Left ventricle myocardium inferior (tissue), 1 donor: ENCODE results near the gene SUSD4. TPM values are rescaled to one million over a fixed set of nuclear protein-coding genes. Genes with fewer than 3 reads are reported as not detected.

Source experiments
- DNase-seq: peaks from one replicate; pipeline ENCODE4 v3.0.0-alpha.2; 2020
- H3K27ac ChIP-seq: fragments of 200-600 bp; replicated peaks from 2 replicates; pipeline ENCODE4 v1.8.0; 2021
- H3K27me3 ChIP-seq: fragments of 200-600 bp; 2 replicates; pipeline ENCODE4 v1.8.0; 2021; ENCODE audit warnings: low read depth
- H3K36me3 ChIP-seq: fragments of 200-600 bp; 2 replicates; pipeline ENCODE4 v1.8.0; 2021
- H3K4me1 ChIP-seq: fragments of 200-600 bp; 2 replicates; pipeline ENCODE4 v1.8.0; 2021
- H3K4me3 ChIP-seq: fragments of 200-600 bp; 2 replicates; pipeline ENCODE4 v1.8.0; 2021; ENCODE audit warnings: mild to moderate bottlenecking, moderate library complexity
- H3K9me3 ChIP-seq: fragments of 200-600 bp; replicated peaks from 2 replicates; pipeline ENCODE4 v1.8.0; 2021
- intact Hi-C: fragments of 100-400 bp; cut with micrococcal nuclease; formaldehyde crosslinking; loops from one replicate; pipeline ENCODE4 v1.11.0; 2022
- total RNA-seq: library from RNA; stranded (reverse); fragmentation: NEBNext Ultra II Directional; extraction: Animal tissue kit (Norgen Biotek cat#: 25700); gene quantifications from one replicate; pipeline ENCODE4 v1.2.1, GENCODE V29; 2021
- TF ChIP-seq, protein P1 (sequence below): fragments of 200-600 bp; IDR thresholded peaks from 2 replicates; pipeline ENCODE4 v1.8.0; 2021; ENCODE audit warnings: antibody characterized with exemption, mild to moderate bottlenecking, borderline replicate concordance
- donor health status: DM: no; HTN: yes; CAD: no; lungs with severe emphysema.

Gene SUSD4
- total RNA-seq, 1 donor from 2014 or later: 2.5 TPM

DNA sequence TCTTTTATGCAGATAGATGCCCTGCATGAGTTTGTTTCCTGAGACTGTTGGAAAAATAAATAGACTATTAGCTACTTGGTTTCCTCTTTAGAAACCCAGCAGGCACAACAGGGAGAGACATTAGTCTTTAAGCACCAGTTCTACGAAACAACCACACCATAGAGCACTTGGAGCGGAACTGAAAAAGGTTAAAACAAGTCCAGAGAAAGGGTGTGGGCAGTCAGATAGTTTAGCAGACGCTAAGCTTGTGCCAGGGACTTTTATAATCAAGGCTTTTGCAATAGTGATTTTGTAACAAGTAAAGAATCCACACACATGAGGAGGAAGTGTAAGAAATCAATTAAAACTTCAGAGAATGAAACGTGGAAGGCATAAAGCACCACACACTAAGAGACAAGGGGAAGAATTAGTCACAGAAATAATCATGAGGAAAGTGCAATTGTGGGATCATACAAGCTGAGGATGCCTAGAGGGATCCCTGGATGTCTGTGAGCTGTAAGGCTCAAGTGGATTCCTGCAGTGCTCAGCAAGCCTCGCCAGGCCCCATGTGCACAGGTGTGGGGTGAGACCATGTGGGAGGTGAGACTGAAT lies 183.2 kb downstream of the SUSD4 start:
- TF ChIP-seq, protein P1, sequence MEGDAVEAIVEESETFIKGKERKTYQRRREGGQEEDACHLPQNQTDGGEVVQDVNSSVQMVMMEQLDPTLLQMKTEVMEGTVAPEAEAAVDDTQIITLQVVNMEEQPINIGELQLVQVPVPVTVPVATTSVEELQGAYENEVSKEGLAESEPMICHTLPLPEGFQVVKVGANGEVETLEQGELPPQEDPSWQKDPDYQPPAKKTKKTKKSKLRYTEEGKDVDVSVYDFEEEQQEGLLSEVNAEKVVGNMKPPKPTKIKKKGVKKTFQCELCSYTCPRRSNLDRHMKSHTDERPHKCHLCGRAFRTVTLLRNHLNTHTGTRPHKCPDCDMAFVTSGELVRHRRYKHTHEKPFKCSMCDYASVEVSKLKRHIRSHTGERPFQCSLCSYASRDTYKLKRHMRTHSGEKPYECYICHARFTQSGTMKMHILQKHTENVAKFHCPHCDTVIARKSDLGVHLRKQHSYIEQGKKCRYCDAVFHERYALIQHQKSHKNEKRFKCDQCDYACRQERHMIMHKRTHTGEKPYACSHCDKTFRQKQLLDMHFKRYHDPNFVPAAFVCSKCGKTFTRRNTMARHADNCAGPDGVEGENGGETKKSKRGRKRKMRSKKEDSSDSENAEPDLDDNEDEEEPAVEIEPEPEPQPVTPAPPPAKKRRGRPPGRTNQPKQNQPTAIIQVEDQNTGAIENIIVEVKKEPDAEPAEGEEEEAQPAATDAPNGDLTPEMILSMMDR: no peak
- peak overlapping the region; percentile 48 for H3K27ac ChIP-seq
- intact Hi-C loops: no loop called here
- no peaks in the 10 kb centered on the region for H3K36me3 ChIP-seq
- H3K4me1 ChIP-seq: peaks cover 14% of the 10 kb centered on the region
- H3K9me3 ChIP-seq: no peaks in the 10 kb centered on the region
- peaks cover 7% of the 10 kb centered on the region for H3K27me3 ChIP-seq
- DNase-seq: no peak
- no peak overlapping the region for H3K4me3 ChIP-seq

DNA sequence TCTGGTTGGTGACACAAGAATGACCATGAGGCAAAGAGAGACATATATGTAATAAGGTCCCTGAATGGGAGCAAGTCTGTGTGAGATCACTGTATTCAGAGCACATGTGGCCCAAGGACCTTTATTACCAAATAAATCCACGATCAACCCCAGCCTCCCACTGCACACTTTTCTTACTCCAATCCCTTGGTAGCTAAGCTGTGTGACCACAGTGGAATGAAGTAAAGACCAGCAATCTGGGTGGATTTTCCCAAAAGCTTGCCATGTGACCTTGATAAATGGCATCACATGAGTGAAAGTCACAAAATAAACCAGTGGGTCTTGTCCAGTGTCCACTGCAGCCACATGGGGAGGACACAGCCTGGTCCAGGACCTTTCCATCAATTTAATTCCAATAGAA lies 184.2 kb downstream of the SUSD4 start:
- no peak for DNase-seq
- H3K27me3 ChIP-seq: peaks cover 7% of the 10 kb centered on the region
- H3K9me3 ChIP-seq: no peaks in the 10 kb centered on the region
- no peak overlapping the region for H3K27ac ChIP-seq
- peaks cover 14% of the 10 kb centered on the region for H3K4me1 ChIP-seq
- no peaks in the 10 kb centered on the region for H3K36me3 ChIP-seq
- intact Hi-C loops: no loop called here
- TF ChIP-seq, protein P1: no peak
- no peak overlapping the region for H3K4me3 ChIP-seq

DNA sequence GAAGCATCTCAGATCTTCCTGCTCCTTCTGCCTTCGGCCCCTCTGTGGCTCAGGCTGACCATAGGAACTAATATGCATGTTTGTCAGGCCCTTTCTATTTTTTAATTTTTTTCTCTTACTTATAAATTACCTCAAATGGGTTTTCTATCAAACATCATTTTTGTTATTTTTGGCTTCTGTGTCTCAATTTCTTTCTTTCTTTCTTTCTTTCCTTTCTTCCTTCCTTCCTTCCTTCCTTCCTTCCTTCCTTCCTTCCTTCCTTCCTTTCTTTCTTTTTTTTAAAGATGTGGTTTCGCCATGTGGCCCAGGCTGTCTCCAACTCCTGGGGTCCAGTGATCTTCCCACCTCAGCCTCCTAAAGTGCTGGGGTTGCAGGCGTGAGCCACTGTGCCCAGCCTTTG lies 184.7 kb downstream of the SUSD4 start:
- no peaks in the 10 kb centered on the region for H3K9me3 ChIP-seq
- intact Hi-C loops: no loop called here
- TF ChIP-seq, protein P1: no peak
- no peaks in the 10 kb centered on the region for H3K36me3 ChIP-seq
- peaks cover 14% of the 10 kb centered on the region for H3K4me1 ChIP-seq
- peaks cover 7% of the 10 kb centered on the region for H3K27me3 ChIP-seq
- H3K4me3 ChIP-seq: no peak overlapping the region
- H3K27ac ChIP-seq: no peak overlapping the region
- no peak for DNase-seq

GRCh38 chr1:223177681-223178080 lies 186.3 kb downstream of the SUSD4 start:
- intact Hi-C loops: no loop called here

DNA sequence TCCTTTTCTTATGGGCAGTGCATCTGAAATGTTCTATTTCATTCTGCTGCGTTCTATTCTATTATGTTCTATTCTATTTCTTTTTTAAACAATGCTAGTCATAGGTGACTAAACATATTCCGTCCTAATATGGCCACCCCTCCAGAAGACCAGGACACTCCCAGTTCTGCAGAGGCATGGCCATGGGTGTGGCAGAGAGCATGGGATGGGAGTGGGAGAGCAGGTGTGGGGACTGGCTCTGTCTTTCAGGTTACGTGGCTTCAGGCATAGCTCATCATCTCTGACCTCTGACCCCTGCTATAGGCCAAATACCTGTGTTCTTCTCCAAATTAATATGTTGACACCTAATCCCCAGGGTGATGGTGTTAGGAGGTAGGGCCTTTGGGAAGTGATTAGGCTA lies 187.5 kb downstream of the SUSD4 start:
- DNase-seq: no peak
- Histone ChIP-seq H3K4me3 (no peak overlapping the region), H3K9me3 (no peaks in the 10 kb centered on the region), H3K27ac (no peak overlapping the region), H3K4me1 (peaks cover 14% of the 10 kb centered on the region), H3K27me3 (no peaks in the 10 kb centered on the region), H3K36me3 (no peaks in the 10 kb centered on the region)
- intact Hi-C loops: no loop called here
- TF ChIP-seq, protein P1: no peak

More at GRCh38 chr1:223177681-223178080, 186.3 kb downstream of the SUSD4 start:
- H3K27me3 ChIP-seq: peaks cover 7% of the 10 kb centered on the region
- H3K9me3 ChIP-seq: no peaks in the 10 kb centered on the region
- no peak for DNase-seq
- TF ChIP-seq, protein P1: no peak
- H3K4me1 ChIP-seq: peaks cover 14% of the 10 kb centered on the region
- no peaks in the 10 kb centered on the region for H3K36me3 ChIP-seq
- peak overlapping the region; percentile 43 for H3K27ac ChIP-seq
- H3K4me3 ChIP-seq: no peak overlapping the region
